A673 (cell line): ENCODE data around the gene RAB3IL1. TPM values are rescaled to one million over a fixed set of nuclear protein-coding genes. Genes with fewer than 3 reads are reported as not detected.

Experiments used
- BruUV-seq: library from RNA; stranded (reverse); fragments of 400-500 nt; replicated peaks from 2 replicates; lab custom pipeline; 2021; lab: Mats Ljungman, UMichigan
- CTCF ChIA-PET: fragments of 300-600 bp; sonication (Branson Sonifier 250); formaldehyde crosslinking; loops from one replicate; lab custom pipeline; 2022; ENCODE audit warnings: antibody characterized with exemption; lab: Charles Lee
- POLR2A ChIA-PET: fragments of 300-600 bp; sonication (Branson Sonifier 250); formaldehyde crosslinking; loops from one replicate; lab custom pipeline; 2022; ENCODE audit warnings: antibody characterized with exemption; ENCODE audit not compliant: low non-redundant PET; lab: Charles Lee
- DNase-seq: peaks from one replicate; pipeline ENCODE4 v3.0.0-alpha.2; 2015; ENCODE audit warnings: low spot score
- H3K27ac ChIP-seq: fragments of 200-600 bp; sonication (generic); 2 replicates; pipeline ENCODE4 v1.5.1; 2016; ENCODE audit warnings: mixed run types, low read depth, mild to moderate bottlenecking, mixed read lengths, antibody characterized with exemption, low read length; ENCODE audit not compliant: poor library complexity, severe bottlenecking
- H3K27me3 ChIP-seq: fragments of 200-600 bp; sonication (generic); replicated peaks from 2 replicates; pipeline ENCODE4 v1.6.1; 2017; ENCODE audit warnings: mixed run types, low read depth, mild to moderate bottlenecking, mixed read lengths, antibody characterized with exemption, low read length; ENCODE audit not compliant: insufficient read depth, poor library complexity
- H3K36me3 ChIP-seq: fragments of 200-600 bp; sonication (generic); 2 replicates; pipeline ENCODE4 v1.6.1; 2016; ENCODE audit warnings: mixed run types, mild to moderate bottlenecking, mixed read lengths, antibody characterized with exemption, low read length; ENCODE audit not compliant: insufficient read depth, poor library complexity, severe bottlenecking
- H3K4me1 ChIP-seq: fragments of 200-600 bp; sonication (generic); 2 replicates; pipeline ENCODE4 v1.6.1; 2017; ENCODE audit warnings: mixed run types, mild to moderate bottlenecking, mixed read lengths, antibody characterized with exemption, low read length; ENCODE audit not compliant: insufficient read depth, poor library complexity, severe bottlenecking
- H3K4me3 ChIP-seq: fragments of 200-600 bp; sonication (generic); 2 replicates; pipeline ENCODE4 v1.5.1; 2016; ENCODE audit warnings: low read depth, mixed run types, mild to moderate bottlenecking, mixed read lengths, low read length; ENCODE audit not compliant: poor library complexity, severe bottlenecking
- H3K9me3 ChIP-seq: fragments of 200-600 bp; sonication (generic); 2 replicates; pipeline ENCODE4 v1.6.1; 2016; ENCODE audit warnings: mixed run types, low read depth, mild to moderate bottlenecking, mixed read lengths, antibody characterized with exemption, low read length; ENCODE audit not compliant: poor library complexity, severe bottlenecking
- EZH2 ChIP-seq: fragments of 200-600 bp; sonication (generic); IDR thresholded peaks from 2 replicates; pipeline ENCODE4 v1.6.1; 2017; ENCODE audit warnings: borderline replicate concordance, low read depth, mild to moderate bottlenecking, mixed read lengths, antibody characterized with exemption, low read length; ENCODE audit not compliant: poor library complexity, severe bottlenecking
- intact Hi-C: fragments of 100-400 bp; cut with micrococcal nuclease; formaldehyde crosslinking; loops from one replicate; pipeline ENCODE4 v1.10.0; 2022; ENCODE audit not compliant: unreplicated experiment
- total RNA-seq: library from RNA; stranded (reverse); gene quantifications from 2 replicates; pipeline ENCODE4 v1.2.3, GENCODE V29; 2021
- TF ChIP-seq, protein P1 (sequence below): fragments of 300-800, 200-600 bp; sonication (generic); conservative IDR thresholded peaks from 2 replicates; pipeline ENCODE4 v1.5.1; 2017; ENCODE audit warnings: low read depth, mild to moderate bottlenecking, antibody characterized with exemption, low read length, moderate library complexity, mixed read lengths

The RAB3IL1 gene
- total RNA-seq, 1 experiment from 2014 or later: 21.9 TPM

DNA sequence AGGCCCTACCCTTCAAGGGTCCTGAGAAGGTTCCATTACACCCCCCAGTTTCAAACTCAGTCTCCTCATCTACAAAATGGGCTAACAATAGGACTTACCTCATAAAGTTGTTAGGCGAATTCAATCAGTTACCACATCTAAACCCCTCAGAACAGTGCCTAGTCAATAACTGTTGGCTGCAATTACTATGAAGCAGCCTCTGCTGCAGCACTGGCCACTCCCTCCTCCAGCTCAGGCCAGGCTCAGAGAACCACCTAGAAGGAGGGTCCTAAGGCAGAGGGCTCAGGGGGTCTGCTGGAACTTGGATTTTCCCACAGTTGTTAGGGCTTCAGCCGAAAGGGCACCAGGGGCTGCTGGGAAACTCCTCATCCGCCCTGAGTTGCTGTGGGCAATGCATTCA is 30.7 kb downstream of the RAB3IL1 start:
- no peak overlapping the region for H3K27ac ChIP-seq
- no peak overlapping the region for H3K4me3 ChIP-seq
- peaks cover 8% of the 10 kb centered on the region for H3K4me1 ChIP-seq
- no peak for DNase-seq
- no TSS peak for BruUV-seq
- intact Hi-C loops: no loop called here
- H3K9me3 ChIP-seq: no peaks in the 10 kb centered on the region
- H3K27me3 ChIP-seq: no peaks in the 10 kb centered on the region
- ChIA-PET CTCF (interaction anchor here (0.8 to 1.0 kb wide), 2 partner anchors 11 to 222 kb away, joined by 3 read pairs; no protein-coding TSS in a partner anchor), POLR2A (no interaction called here)
- H3K36me3 ChIP-seq: no peaks in the 10 kb centered on the region
- TF ChIP-seq, protein P1, sequence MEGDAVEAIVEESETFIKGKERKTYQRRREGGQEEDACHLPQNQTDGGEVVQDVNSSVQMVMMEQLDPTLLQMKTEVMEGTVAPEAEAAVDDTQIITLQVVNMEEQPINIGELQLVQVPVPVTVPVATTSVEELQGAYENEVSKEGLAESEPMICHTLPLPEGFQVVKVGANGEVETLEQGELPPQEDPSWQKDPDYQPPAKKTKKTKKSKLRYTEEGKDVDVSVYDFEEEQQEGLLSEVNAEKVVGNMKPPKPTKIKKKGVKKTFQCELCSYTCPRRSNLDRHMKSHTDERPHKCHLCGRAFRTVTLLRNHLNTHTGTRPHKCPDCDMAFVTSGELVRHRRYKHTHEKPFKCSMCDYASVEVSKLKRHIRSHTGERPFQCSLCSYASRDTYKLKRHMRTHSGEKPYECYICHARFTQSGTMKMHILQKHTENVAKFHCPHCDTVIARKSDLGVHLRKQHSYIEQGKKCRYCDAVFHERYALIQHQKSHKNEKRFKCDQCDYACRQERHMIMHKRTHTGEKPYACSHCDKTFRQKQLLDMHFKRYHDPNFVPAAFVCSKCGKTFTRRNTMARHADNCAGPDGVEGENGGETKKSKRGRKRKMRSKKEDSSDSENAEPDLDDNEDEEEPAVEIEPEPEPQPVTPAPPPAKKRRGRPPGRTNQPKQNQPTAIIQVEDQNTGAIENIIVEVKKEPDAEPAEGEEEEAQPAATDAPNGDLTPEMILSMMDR: no peak

DNA sequence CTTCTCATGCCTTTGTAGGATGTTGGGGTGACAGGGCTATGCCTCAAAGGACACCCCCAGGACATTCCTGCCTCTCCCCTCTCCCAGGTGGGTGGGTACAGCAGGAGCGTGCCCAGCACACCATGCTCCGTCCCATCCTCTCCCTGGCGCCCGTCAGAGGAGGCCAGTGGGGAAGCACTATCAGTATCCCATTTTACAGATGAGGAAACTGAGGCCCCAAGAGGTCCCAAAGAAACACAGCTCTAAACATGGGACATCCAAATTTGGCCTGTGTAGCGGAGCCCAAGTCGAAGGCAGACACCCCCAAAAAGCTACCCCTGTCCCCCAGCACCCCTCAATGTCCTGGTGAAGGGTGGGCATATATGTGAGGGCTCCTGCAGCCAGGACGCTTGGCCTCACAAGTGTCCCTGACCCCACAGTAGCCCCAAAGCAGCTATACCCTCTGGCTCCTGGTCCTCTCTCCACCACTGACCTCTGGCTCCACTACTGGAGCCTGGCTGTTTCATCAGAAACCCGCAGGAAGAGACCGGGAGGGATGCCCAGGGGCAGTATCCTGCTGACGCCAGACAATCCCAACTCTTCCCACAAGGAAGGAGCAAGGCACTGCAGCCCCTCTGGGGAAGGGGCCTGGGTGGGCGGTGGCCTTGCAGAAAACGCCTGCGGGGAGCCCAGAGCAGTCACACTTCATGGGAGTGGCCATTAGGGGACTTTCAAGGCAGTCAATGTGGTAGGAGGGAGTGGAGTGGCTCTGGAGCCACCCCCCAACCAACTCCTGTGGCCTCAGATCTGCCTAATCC is 31.4 kb downstream of the RAB3IL1 start:
- no peak for TF ChIP-seq EZH2
- TF ChIP-seq, protein P1: no peak
- no TSS peak for BruUV-seq
- CTCF ChIA-PET: interaction anchor here (0.8 to 1.3 kb wide), 3 partner anchors 12 to 222 kb away, joined by 3 to 4 read pairs (median 3); no protein-coding TSS in a partner anchor
- no peak for DNase-seq
- Histone ChIP-seq H3K27me3 (no peaks in the 10 kb centered on the region), H3K36me3 (no peaks in the 10 kb centered on the region), H3K4me3 (no peak overlapping the region), H3K4me1 (peaks cover 14% of the 10 kb centered on the region), H3K27ac (no peak overlapping the region), H3K9me3 (no peaks in the 10 kb centered on the region)
- POLR2A ChIA-PET: no interaction called here
- intact Hi-C loops: no loop called here

DNA sequence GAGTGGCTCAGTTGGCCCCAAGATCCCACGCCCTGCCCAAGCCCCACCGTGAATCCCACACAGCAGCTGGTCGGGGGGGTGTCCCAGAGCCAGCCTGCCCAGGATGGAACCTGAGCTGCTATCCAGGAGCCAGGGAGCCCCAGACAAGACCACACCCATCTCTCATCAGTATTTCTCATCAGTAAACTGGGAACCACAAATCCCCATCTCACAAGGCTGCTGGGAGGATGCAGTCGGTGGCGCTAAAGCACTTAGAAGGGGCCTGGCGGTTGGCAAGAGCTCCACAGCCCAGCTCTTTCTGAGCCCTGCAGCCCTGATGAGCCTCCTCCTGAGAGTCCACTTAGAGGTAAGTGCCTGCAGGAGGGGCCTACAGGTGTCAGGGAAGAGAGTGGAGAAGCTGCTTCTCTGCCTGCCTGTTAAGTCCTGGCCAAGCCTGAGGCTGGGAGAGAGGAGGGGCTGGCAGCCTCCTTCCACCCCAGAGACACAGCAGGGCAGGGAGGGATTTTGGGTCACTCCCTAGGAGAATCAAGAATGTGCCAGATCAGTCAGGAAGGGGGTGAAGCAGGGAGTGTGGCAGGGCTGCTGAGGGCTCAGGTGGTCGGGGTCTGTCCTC is 32.1 kb downstream of the RAB3IL1 start:
- Histone ChIP-seq H3K27me3 (no peaks in the 10 kb centered on the region), H3K9me3 (no peaks in the 10 kb centered on the region), H3K36me3 (no peaks in the 10 kb centered on the region), H3K4me1 (peaks cover 10% of the 10 kb centered on the region), H3K27ac (no peak overlapping the region), H3K4me3 (no peak overlapping the region)
- BruUV-seq: no TSS peak
- POLR2A ChIA-PET: no interaction called here
- CTCF ChIA-PET: interaction anchor here (1.3 kb wide), 1 partner anchor 15 kb away, joined by 4 read pairs; no protein-coding TSS in a partner anchor
- intact Hi-C loops: no loop called here
- no peak for TF ChIP-seq EZH2
- TF ChIP-seq, protein P1: no peak
- no peak for DNase-seq
